ENCODE results near the gene COL4A3. TPM values are rescaled to one million over a fixed set of nuclear protein-coding genes. Genes with fewer than 3 reads are reported as not detected.

The COL4A3 gene
- total RNA-seq, 1 donor from 2014 or later = 33.6 TPM

GRCh38 chr2:227150222-227150936 lies 14.0 kb upstream of the COL4A3 start:
- ATAC-seq = no peak
- H3K27me3 ChIP-seq (ENCODE audit: low read depth) = no peaks in the 10 kb centered on the region
- H3K4me3 ChIP-seq = no peak overlapping the region
- H3K27ac ChIP-seq = no peak overlapping the region
- no peaks in the 10 kb centered on the region for H3K4me1 ChIP-seq
- peaks cover 4% of the 10 kb centered on the region for H3K9me3 ChIP-seq
- intact Hi-C loops (cut with DNase I) = no loop called here
- no peaks in the 10 kb centered on the region for H3K36me3 ChIP-seq
- TF ChIP-seq CTCF (IDR thresholded peaks at IDR 0.05) = no peak
- no peak for DNase-seq

- Histone ChIP-seq H3K36me3 (no peaks in the 10 kb centered on the region), H3K4me1 (no peaks in the 10 kb centered on the region), H3K27ac (no peak overlapping the region), H3K9me3 (peaks cover 4% of the 10 kb centered on the region), H3K4me3 (no peak overlapping the region), H3K27me3 (ENCODE audit: low read depth) (no peaks in the 10 kb centered on the region)
- ATAC-seq = no peak
- intact Hi-C loops (cut with DNase I) = no loop called here
- no peak for TF ChIP-seq CTCF (IDR thresholded peaks at IDR 0.05)
- no peak for DNase-seq
These were observed 12.2 kb upstream of the COL4A3 start for GRCh38 chr2:227152093-227152766.

- H3K4me1 ChIP-seq = no peaks in the 10 kb centered on the region
- intact Hi-C loops (cut with DNase I) = no loop called here
- H3K27me3 ChIP-seq (ENCODE audit: low read depth) = no peaks in the 10 kb centered on the region
- H3K9me3 ChIP-seq = no peaks in the 10 kb centered on the region
- H3K4me3 ChIP-seq = no peak overlapping the region
- no peak for TF ChIP-seq CTCF (IDR thresholded peaks at IDR 0.05)
- DNase-seq (no peak), ATAC-seq (peak; percentile 47 to 70)
- no peak overlapping the region for H3K27ac ChIP-seq
- H3K36me3 ChIP-seq = no peaks in the 10 kb centered on the region
These were observed 11.1 kb upstream of the COL4A3 start for GRCh38 chr2:227153307-227153706.

- intact Hi-C loops (cut with DNase I) = no loop called here
- ATAC-seq (no peak), DNase-seq (no peak)
- Histone ChIP-seq H3K4me3 (no peak overlapping the region), H3K36me3 (no peaks in the 10 kb centered on the region), H3K9me3 (no peaks in the 10 kb centered on the region), H3K4me1 (no peaks in the 10 kb centered on the region), H3K27me3 (ENCODE audit: low read depth) (no peaks in the 10 kb centered on the region), H3K27ac (no peak overlapping the region)
- no peak for TF ChIP-seq CTCF (IDR thresholded peaks at IDR 0.05)
These were observed 10.5 kb upstream of the COL4A3 start for GRCh38 chr2:227153758-227154486.

GRCh38 chr2:227154986-227155774 lies 9.2 kb upstream of the COL4A3 start:
- Histone ChIP-seq H3K27ac (no peak overlapping the region), H3K4me3 (no peak overlapping the region), H3K9me3 (no peaks in the 10 kb centered on the region), H3K36me3 (no peaks in the 10 kb centered on the region), H3K27me3 (ENCODE audit: low read depth) (no peaks in the 10 kb centered on the region), H3K4me1 (no peaks in the 10 kb centered on the region)
- TF ChIP-seq CTCF (IDR thresholded peaks at IDR 0.05) = no peak
- intact Hi-C loops (cut with DNase I) = no loop called here
- no peak for ATAC-seq
- no peak for DNase-seq

Data from lower lobe of right lung (tissue), 2 donors.